GM18873 (cell line): Measurements from ENCODE around the gene AUTS2.

ENCODE experiments used
- ATAC-seq: cut with Tn5 transposase; IDR thresholded peaks from one replicate; pipeline ENCODE4 v1.9.1; 2021; ENCODE audit warnings: mild to moderate bottlenecking, moderate library complexity, moderate number of reproducible peaks; ENCODE audit not compliant: unreplicated experiment, low FRiP score

Gene AUTS2

GRCh38 chr7:69908454-69908853 lies 310.2 kb downstream of the AUTS2 start:
- no peak for ATAC-seq

DNA sequence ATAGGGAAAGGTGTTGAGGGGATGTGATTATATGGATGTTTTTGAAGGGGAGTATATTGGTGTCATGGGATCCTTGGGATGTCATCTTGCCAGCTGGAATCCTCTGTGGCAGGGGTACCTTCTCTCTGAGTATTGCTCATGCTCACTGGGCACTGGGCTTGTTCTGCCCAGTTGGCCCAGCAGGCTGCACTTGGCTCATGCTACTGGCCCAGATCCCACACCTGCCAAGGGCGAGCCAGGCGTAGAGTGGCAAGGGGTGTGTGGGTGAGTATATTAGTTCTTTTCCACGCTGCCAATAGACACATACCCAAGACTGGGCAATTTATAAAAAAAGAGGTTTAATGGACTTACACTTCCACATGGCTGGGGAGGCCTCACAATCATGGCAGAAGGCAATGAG lies 311.9 kb downstream of the AUTS2 start:
- no peak for ATAC-seq

GRCh38 chr7:69911337-69911736 lies 313.1 kb downstream of the AUTS2 start:
- no peak for ATAC-seq

DNA sequence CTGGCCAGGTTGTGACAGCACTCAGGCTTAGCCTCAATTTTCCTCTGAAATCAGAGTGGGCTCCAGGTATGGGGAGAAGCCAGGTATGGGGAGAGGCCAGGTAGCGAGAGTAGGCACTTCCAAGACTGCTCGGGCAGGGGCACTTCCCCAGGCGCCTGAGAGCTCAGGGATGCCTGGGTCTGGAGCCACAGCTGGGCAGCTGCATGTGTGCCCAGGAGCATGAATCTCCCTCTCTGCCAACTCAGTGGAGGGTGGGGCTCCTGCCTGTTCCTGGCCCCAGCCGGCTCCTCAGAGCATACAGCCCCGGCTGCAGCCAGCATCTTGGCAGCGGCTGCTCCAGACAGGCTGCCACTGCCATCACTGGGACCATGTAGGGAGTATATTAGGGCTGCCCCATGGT lies 313.9 kb downstream of the AUTS2 start:
- ATAC-seq: no peak

GRCh38 chr7:69912846-69913245 lies 314.6 kb downstream of the AUTS2 start:
- no peak for ATAC-seq

GRCh38 chr7:69919426-69920111 lies 321.3 kb downstream of the AUTS2 start:
- ATAC-seq: no peak

- no peak for ATAC-seq
Observed at GRCh38 chr7:69920797-69921196, 322.5 kb downstream of the AUTS2 start.

DNA sequence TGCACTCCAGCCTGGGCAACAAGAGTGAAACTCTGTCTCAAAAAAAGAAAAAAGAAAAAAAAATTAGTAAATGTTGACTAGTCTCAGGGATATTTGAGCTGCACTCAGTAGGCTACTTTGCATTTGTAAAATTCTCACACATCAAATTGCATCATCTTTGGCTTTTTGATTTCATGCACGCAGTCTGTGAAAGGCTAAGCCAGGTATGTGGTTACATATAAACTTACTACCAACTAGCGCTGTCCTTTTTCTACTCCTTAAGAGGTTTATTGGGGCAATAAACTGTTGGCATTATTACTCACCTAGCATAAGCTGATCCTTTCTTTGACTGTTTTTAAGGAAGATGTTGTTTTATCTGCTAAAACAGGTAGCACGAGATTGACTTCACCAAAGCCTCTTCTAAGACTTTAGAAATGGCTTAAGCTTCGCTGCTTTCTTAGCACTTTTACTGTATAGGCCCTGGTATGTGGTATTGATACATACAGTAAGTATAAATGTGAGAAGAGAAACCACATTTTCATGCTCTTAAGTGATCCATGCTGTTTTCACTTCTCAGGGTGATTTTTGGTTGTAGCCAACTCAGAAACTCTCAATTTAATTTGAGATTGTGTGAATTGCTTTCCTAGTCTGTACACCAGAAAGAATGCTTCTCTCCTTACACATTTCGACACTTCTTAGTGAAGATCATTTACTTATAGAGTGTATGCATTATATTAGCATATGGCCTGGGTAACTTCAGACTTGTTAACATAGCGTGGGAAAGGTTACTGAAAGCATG lies 323.9 kb downstream of the AUTS2 start:
- no peak for ATAC-seq

DNA sequence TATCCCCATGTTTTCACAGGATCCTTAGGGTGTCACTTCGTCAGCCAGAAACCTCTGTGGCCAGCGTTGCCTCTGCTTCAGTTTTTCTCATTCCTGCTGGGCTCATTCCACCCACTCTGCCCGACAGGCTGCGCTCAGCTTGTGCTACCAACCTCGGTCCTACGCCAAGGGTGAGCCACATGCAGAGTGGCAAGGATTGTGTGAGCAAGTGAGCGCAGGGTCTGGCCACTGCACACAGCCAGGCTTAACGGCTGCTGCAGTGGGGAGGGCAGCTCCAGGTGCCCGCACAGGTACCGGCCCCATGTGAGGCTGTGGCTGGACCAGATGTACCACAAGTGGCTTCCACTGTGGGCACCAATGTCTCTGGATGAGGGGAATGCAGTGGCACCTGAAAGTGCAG lies 329.2 kb downstream of the AUTS2 start:
- ATAC-seq: no peak

- ATAC-seq: no peak
Observed at GRCh38 chr7:69928621-69929020, 330.3 kb downstream of the AUTS2 start.

GRCh38 chr7:69929622-69930021 lies 331.3 kb downstream of the AUTS2 start:
- ATAC-seq: no peak

GRCh38 chr7:69932034-69932628 lies 333.9 kb downstream of the AUTS2 start:
- no peak for ATAC-seq

DNA sequence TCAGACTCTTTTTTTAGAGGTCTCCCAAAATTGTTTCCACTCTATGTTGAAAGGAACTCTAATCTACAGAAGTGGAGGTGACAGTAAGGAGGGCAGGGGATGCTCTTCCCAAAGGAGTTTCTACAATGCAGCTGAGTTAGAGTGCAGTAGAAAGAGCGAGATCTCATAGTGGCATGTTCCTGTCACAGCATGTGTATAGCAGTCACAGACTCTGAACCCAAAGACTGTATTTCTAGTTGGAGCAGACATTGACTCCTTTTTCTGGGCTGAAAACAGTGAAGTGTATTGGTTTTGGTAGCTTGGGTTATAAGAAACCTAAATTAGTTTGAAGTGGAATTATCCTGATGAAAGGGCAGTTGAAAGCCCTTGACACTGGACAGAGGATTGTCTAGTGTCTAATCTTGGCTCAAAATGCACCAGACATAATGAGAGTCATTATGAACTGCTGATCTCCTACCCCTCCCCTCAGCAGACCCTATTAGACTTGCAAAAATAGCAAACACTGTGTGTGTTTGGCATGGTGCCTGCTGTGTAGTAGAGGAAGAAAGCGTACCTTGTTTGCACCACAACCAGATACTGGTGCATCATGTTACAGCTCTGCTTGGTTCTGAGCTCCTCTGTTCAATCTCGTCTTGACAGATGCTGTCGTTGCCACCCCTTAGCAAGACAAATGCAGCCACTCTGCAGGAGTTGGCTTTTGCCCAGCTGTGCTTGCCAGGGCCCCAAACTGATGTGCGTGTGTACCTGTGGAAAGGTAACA lies 336.0 kb downstream of the AUTS2 start:
- ATAC-seq: no peak

DNA sequence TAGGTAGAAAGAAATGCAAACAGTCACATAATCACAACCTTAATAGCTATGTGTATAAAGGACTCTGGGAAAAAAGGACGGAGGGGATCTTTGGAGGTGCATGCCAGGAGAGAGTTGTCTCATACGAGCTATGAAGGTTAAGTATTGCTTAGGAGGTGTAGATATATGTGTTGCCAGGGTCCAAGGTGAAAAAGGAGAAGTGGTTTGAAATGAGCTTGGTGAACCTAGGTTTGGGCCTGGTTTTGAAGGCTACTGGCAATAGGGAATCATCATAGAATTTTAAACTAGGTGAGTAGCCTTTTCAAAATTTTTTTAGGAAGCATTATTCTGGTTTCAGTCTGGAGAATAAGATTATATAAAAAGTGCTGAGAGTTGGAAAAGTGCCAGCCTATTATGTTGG lies 336.8 kb downstream of the AUTS2 start:
- ATAC-seq: no peak

- no peak for ATAC-seq
Observed at GRCh38 chr7:69937097-69937496, 338.8 kb downstream of the AUTS2 start.

GRCh38 chr7:69939317-69939716 lies 341.0 kb downstream of the AUTS2 start:
- ATAC-seq: no peak

DNA sequence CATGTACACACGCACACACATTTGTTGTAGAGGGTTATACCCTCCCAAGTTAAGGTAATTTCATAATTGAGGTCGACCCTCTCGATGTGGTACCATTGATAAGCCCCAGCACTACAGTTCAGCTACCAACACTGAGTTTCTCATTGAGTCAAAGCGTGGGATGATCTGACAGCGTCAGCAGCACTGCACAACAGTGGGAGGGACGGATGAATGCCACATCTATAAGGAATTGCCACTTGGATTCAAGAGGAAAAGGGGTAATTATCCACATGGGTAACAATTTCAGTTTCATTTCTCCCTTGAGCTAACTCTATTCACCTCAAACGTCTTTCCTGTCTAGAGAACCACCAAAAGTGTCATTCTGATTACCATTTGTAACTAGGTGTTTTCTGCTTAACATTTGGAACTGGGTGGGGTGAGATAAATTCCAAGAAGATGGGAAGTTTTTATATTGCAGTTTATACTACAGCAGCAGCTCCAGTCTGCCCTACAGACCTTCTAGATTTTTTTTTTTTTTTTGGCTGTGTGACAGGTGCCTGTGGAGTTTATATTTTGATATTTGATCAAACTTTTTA lies 342.9 kb downstream of the AUTS2 start:
- ATAC-seq: no peak

GRCh38 chr7:69942573-69942972 lies 344.3 kb downstream of the AUTS2 start:
- ATAC-seq: no peak

- no peak for ATAC-seq
Observed at GRCh38 chr7:69946901-69947300, 348.6 kb downstream of the AUTS2 start.

DNA sequence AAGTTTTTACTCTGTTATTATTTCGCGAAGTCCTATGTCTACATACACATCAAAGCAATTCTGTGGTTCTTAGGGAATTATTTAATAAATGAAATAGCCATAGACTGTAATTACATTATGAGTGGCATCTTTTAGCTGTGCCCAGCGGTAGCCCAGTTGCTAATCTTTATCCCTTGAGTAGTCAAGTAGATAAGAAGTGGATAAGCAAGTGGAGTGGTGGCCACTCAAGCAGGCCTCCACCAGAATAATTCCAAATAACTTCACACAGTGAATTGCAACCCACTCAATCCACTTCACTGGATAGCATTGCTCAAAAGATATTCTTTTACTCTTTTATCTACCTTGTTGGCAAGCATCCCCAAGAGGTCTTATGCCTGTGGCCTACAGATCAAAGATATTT lies 349.7 kb downstream of the AUTS2 start:
- ATAC-seq: no peak

GRCh38 chr7:69949122-69949521 lies 350.8 kb downstream of the AUTS2 start:
- ATAC-seq: no peak
